ENCODE measurements around the gene IQGAP1.
A peak's percentile ranks its signal among the peaks of the same experiment; 100 is the strongest.

IQGAP1 gene

GRCh38 chr15:90441027-90441426, 53.0 kb downstream of the IQGAP1 start:
- no peak for DNase-seq

GRCh38 chr15:90442423-90442822, 54.4 kb downstream of the IQGAP1 start:
- no peak for DNase-seq

- no peak for DNase-seq
Measured at GRCh38 chr15:90449206-90449735, 61.2 kb downstream of the IQGAP1 start.

- no peak for DNase-seq
Measured at GRCh38 chr15:90451053-90451850, 63.2 kb downstream of the IQGAP1 start.

DNA sequence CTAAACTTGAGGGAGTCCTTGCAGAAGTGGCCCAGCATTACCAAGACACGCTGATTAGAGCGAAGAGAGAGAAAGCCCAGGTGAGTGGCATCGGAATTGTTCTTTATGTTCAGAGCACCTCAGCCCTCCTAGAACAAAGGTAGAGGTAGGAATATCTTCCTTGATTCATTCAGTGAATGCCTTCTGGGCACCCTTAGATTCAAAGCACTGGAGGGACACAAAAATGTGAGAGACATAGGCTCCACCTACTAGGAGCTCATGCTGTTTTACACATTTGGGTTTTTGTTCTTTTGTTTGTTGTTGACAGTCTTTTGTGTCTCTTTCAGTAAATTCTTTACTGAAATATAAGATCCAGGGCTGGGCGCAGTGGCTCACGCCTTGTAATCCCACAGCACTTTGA, 68.2 kb downstream of the IQGAP1 start:
- no peak for DNase-seq

GRCh38 chr15:90458061-90458460, 70.0 kb downstream of the IQGAP1 start:
- DNase-seq = no peak

- DNase-seq = no peak
Measured at GRCh38 chr15:90459368-90459767, 71.3 kb downstream of the IQGAP1 start.

GRCh38 chr15:90460142-90460824, 72.2 kb downstream of the IQGAP1 start:
- no peak for DNase-seq

DNA sequence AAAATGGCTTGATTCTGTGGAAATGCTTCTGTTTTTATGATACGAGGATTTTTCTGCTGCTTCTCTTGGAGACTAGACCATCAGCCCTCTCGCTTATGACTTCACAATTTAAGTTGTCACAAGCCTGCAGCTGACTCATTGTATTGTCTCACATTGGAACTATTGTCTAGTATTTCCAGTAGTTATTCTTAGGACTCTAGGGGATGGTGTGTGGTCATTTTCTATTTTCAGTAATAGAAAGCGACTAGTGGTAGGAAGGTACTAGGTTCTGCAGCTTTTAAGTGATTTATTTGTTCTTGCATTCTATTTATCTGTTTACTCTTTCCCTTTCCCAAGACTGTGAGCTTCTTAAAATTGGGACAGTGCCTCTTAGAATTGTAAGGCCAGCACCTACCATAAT, 75.3 kb downstream of the IQGAP1 start:
- DNase-seq = no peak

DNA sequence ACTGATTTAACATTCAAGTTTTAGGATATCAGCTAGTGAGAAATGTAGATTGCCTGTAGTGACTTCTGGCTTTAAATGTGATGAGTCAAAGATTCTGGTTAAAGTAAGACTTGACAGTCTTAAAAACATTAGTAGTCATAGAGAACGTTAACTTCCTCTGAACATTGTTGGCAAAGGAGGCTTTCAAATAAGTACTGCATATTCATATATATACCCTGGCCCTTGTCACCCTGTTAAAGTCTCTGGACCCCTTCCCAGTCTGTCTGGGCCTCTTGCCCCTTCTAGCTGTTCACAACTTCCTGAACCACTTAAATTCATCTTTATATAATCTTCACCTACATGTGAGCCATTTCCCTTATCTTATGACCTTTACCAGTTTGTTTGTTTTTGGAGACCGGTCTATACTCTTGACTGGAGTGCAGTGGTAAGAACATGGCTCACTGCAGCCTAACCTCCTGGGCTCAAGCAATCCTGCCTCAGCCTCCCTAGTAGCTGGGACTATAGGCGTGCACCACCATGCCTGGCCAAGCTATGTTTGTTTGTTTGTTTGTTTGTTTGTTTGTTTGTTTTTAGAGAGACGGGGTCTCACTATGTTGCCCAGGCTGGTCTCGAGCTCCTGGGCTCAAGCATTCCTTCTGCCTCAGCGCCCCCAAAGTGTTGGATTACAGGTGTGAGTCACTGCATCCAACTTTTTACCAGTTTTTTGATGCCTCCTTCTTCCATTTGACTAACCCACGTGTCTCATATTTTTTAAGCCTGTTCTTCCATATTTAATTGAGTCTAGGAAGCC, 77.3 kb downstream of the IQGAP1 start:
- DNase-seq = no peak

GRCh38 chr15:90465930-90466567, 78.0 kb downstream of the IQGAP1 start:
- no peak for DNase-seq

- DNase-seq = no peak
Measured at GRCh38 chr15:90469723-90470122, 81.7 kb downstream of the IQGAP1 start.

- DNase-seq = no peak
Measured at GRCh38 chr15:90470453-90470852, 82.4 kb downstream of the IQGAP1 start.

- DNase-seq = no peak
Measured at GRCh38 chr15:90471126-90471525, 83.1 kb downstream of the IQGAP1 start.

- DNase-seq = no peak
Measured at GRCh38 chr15:90471769-90472168, 83.7 kb downstream of the IQGAP1 start.

DNA sequence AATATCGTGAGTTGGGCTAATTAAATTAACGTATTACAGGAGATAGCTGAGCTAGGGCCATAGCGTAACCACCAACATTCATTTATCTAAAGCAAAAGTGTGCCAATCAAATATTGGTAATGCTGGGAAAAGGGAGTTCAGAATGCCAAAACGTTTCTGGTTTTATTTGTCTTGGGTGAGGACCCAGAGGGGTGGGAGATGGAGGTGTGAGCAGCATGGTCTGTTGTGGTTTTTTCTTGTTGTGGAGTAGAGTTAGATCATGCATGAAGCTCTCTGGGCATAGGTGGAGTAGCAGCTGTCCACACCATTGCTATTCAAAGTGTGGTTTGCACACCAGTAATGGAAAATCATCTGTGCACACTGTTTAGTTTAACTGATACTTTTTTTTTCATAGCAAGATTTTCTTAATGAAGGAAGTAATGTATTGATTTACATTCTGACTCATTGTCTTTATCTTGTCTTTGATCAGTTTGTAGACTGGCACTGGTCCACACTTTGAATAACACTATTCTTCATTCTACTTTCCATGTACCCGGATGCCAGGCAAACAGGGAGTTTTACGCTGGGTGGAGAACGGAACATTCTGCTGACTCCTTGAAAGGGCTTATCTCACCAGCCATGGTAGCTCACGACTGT, 90.9 kb downstream of the IQGAP1 start:
- no peak for DNase-seq

DNA sequence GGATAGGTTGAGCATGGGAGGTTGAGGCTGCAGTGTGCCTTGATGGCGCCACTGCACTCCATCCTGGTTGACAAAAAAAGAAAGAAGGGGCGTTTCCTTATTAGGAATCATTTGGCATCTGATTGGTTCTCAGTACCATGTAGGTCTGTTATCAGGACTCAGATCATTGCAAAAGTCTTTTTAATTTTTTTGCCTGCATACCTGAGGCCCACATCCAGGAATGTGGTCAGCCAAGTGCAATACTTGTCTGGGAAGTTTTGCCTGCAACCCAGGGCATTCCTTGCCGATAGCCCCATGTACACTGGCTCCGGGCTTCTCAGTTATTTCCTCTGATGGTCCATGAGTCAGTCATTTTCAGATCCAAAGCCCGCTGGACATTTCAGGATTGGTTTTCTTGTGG, 91.6 kb downstream of the IQGAP1 start:
- DNase-seq = no peak

DNA sequence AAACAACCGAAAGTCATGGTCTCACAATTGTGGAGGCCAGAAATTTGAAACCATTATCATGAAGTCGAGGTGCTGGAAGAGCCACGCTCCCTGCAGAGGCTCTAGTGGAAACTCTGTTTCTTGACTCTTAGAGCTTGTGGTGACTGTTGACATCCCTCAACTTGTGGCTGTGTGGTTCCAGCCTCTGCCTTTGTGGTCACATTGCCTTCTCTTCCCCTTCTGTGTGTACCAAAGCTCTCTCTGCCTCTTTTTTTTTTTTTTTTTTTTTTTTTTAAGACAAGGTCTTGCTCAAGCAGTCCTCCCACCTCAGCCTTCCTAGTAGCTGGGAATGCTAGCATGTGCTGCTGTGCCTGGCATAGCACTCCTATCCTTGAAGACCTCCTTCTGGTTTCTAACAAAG, 93.0 kb downstream of the IQGAP1 start:
- DNase-seq = peak; percentile 46

DNA sequence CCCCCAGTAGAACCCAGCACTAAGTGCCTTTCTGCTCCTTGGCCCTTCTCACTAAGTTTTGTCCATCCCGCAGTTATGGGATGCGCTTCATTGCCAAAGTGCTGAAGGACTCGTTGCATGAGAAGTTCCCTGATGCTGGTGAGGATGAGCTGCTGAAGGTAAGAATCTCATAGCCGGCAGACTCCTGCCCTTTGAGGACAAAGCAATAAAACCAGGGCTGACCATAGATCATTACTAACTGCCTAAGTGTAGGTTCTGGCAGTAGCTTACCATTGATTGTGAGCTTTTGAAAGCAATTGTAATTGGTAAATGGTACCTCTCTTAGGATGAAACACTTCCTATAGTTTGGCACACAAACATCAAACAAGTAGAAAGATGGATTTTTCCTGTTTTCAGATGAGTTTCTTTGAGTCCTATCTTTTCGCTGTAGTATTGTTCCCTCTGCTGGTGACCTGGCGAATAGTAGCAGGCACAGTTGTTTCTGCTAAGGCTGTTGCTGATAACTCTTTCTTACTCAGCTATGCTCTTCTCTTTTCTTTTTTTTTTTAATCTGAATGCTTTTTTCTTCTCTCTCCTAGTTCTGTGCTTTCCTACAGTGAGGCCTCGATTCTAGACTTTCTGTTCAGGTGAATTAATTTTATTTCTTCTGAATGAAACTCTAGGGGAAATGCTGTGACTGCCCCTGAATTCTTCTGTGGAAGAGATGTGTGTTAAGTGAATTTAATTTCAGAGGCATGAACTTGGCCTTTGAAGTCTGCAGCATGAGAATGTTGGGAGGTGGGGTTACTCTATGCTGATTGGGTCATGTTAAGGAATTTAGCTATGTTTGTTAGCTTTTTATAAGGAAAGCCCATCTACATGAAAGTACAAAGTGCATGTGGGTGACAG, 94.3 kb downstream of the IQGAP1 start:
- DNase-seq = peak; percentile 83 to 85

DNA sequence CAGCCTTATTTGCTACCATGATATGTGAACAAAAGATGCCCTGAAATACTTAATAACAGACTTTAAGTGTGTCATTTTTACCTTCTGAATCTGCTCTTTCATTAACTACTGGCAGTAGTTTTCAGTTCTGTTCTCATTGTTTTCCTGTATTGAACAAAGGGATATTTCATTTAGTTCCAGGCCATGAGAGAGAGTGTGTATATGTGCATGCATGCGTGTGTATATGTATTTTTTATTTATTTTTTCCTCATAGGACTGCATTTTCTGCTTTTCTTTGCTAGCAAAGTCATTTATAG, 94.9 kb downstream of the IQGAP1 start:
- DNase-seq = no peak

DNA sequence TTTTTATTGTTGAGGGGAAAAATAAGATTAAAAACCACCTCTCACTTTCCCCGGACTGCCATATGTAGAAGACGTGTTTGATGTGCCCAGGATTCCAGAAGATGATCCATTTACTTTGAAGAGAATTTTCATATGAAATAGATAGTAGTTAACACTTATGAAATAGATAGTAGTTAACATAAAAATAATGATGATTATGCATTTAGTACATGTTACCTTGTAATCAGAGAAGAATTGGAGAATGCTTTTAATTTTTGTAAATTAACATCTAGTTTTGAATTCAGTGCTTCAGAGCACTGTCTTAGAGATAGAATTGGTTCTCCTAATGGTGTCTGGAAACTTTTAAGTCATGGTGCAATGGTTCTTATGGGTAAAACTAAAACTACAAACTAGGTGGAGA, 95.6 kb downstream of the IQGAP1 start:
- no peak for DNase-seq

GRCh38 chr15:90487186-90487585, 99.1 kb downstream of the IQGAP1 start:
- DNase-seq = no peak

Measured in Kasumi-1 (cell line).